HepG2 (cell line): ENCODE measurements around the gene KCNH6. TPM values are rescaled to one million over a fixed set of nuclear protein-coding genes. Genes with fewer than 3 reads are reported as not detected.

Source experiments
- DR1 ChIP-seq: sonication (generic); formaldehyde crosslinking; IDR thresholded peaks from 2 replicates; pipeline ENCODE4 v1.8.0; 2021; ENCODE audit warnings: mild to moderate bottlenecking, missing genetic modification reagents, inconsistent platforms
- FOXJ3 ChIP-seq: sonication (generic); formaldehyde crosslinking; IDR thresholded peaks from 2 replicates; pipeline ENCODE4 v1.4.0; 2020; ENCODE audit warnings: missing genetic modification reagents, mild to moderate bottlenecking, borderline replicate concordance
- FOXK2 ChIP-seq: fragments of 450-650 bp; IDR thresholded peaks from 2 replicates; pipeline ENCODE4 v1.6.1; 2016
- GLI4 ChIP-seq: sonication (generic); formaldehyde crosslinking; IDR thresholded peaks from 2 replicates; pipeline ENCODE4 v1.5.1; 2020; ENCODE audit warnings: missing genetic modification reagents, mild to moderate bottlenecking, moderate library complexity, borderline replicate concordance
- HNF4G ChIP-seq, 2 experiments: sonication (generic) in 1 of 2; formaldehyde crosslinking in 1 of 2; IDR thresholded peaks; 2 replicates each; pipeline versions ENCODE4 v1.4.0 to v1.6.1; 2011 to 2020; ENCODE audit warnings: borderline replicate concordance in 2 of 2, low read depth in 2 of 2, mild to moderate bottlenecking in 2 of 2, low read length in 1 of 2, missing genetic modification reagents in 1 of 2, moderate library complexity in 1 of 2
- LBX2 ChIP-seq: sonication (generic); formaldehyde crosslinking; IDR thresholded peaks from 2 replicates; pipeline ENCODE4 v1.5.0; 2020; ENCODE audit warnings: missing genetic modification reagents, mild to moderate bottlenecking, borderline replicate concordance
- MAFK ChIP-seq, 2 experiments: IDR thresholded peaks in 1 of 2; conservative IDR thresholded peaks in 1 of 2; 2 replicates each; pipeline ENCODE4 v1.6.1; 2011; ENCODE audit warnings: improper control_type of control experiment in 2 of 2, low read length in 2 of 2
- POLR2AphosphoS5 ChIP-seq: IDR thresholded peaks from 2 replicates; pipeline ENCODE4 v1.6.1; 2012; ENCODE audit warnings: low read depth, low read length
- RBFOX2 ChIP-seq: fragments of 200-400 bp; formaldehyde crosslinking; IDR thresholded peaks from 2 replicates; pipeline ENCODE4 v1.6.1; 2017; ENCODE audit warnings: low read depth, mild to moderate bottlenecking, low read length
- SALL2 ChIP-seq: sonication (generic); formaldehyde crosslinking; IDR thresholded peaks from 2 replicates; pipeline ENCODE4 v1.8.1; 2023; ENCODE audit warnings: mild to moderate bottlenecking, missing genetic modification reagents, inconsistent platforms
- SNAPC5 ChIP-seq: sonication (generic); formaldehyde crosslinking; IDR thresholded peaks from 2 replicates; pipeline ENCODE4 v1.8.1; 2023; ENCODE audit warnings: mild to moderate bottlenecking, missing genetic modification reagents, borderline replicate concordance
- YY1 ChIP-seq: IDR thresholded peaks from 2 replicates; pipeline ENCODE4 v1.6.1; 2011; ENCODE audit warnings: low read length, low read depth, moderate library complexity, mild to moderate bottlenecking; ENCODE audit not compliant: insufficient read depth, insufficient replicate concordance
- ZBTB26 ChIP-seq: IDR thresholded peaks from 2 replicates; pipeline ENCODE4 v1.6.1; 2016; ENCODE audit warnings: missing compliant biosample characterization, missing genetic modification reagents, borderline replicate concordance
- ZMYM2 ChIP-seq: sonication (generic); formaldehyde crosslinking; IDR thresholded peaks from 2 replicates; pipeline ENCODE4 v1.8.0; 2022; ENCODE audit warnings: mild to moderate bottlenecking, missing genetic modification reagents
- ZMYM4 ChIP-seq: sonication (generic); formaldehyde crosslinking; IDR thresholded peaks from 2 replicates; pipeline ENCODE4 v1.8.1; 2023; ENCODE audit warnings: mild to moderate bottlenecking, missing genetic modification reagents
- ZNF253 ChIP-seq: sonication (generic); formaldehyde crosslinking; IDR thresholded peaks from 2 replicates; pipeline ENCODE4 v1.8.0; 2022; ENCODE audit warnings: mild to moderate bottlenecking, missing genetic modification reagents, borderline replicate concordance
- ZNF609 ChIP-seq: sonication (generic); formaldehyde crosslinking; IDR thresholded peaks from 2 replicates; pipeline ENCODE4 v1.4.0; 2020; ENCODE audit warnings: mild to moderate bottlenecking, missing genetic modification reagents, borderline replicate concordance
- ZNF629 ChIP-seq: sonication (generic); formaldehyde crosslinking; conservative IDR thresholded peaks from 2 replicates; pipeline ENCODE4 v1.5.0; 2020; ENCODE audit warnings: missing genetic modification reagents
- ZUFSP ChIP-seq: sonication (generic); formaldehyde crosslinking; IDR thresholded peaks from 2 replicates; pipeline ENCODE4 v1.9.0; 2021; ENCODE audit warnings: missing genetic modification reagents, mild to moderate bottlenecking, borderline replicate concordance
- polyA plus RNA-seq, 8 experiments: library from polyadenylated mRNA; depleted of rRNA in 3 of 8; stranded (reverse) in 7 of 8; unstranded in 1 of 8; fragments of >200 nt; fragmentation: Illumina TruSeq in 4 of 8; extraction: Trizol in 4 of 8; gene quantifications; 2 replicates each; pipeline versions ENCODE4 v1.2.1 to v1.2.3, GENCODE V29; 2011 to 2016; ENCODE audit warnings: low read depth in 4 of 8, missing spikeins in 1 of 8, mixed read lengths in 1 of 8; ENCODE audit not compliant: insufficient read depth in 1 of 8
- total RNA-seq, 5 experiments: library from RNA; depleted of rRNA; stranded (reverse); fragments of >200 nt; fragmentation: Illumina TruSeq; extraction: Trizol; gene quantifications; 2 replicates each; pipeline ENCODE4 v1.2.3, GENCODE V29; 2016; ENCODE audit warnings: low read depth in 1 of 5

The KCNH6 gene
- total and polyA plus RNA-seq, 2 of the 13 experiments (the other 11 are each of a cell fraction or from before 2014, with no cell fraction given) = 0.05 to 0.18 TPM

- TF ChIP-seq HNF4G (IDR thresholded peaks at IDR 0.05; ENCODE audit: borderline replicate concordance, low read depth, low read length) (no peak), HNF4G (CRISPR knock-in tag; IDR thresholded peaks at IDR 0.05; ENCODE audit: borderline replicate concordance, low read depth) (no peak), MAFK (conservative IDR thresholded peaks at IDR 0.05 in 1 of 2, IDR thresholded peaks at IDR 0.05 in 1 of 2; ENCODE audit: low read length in 2 of 2) (no peak), ZBTB26 (CRISPR knock-in tag) (no peak), ZNF609 (CRISPR knock-in tag) (no peak), POLR2AphosphoS5 (no peak), ZUFSP (no peak), ZMYM2 (peak; percentile 70), SNAPC5 (CRISPR knock-in tag) (no peak), RBFOX2 (peak; percentile 53; the same call in 1 of the 2 replicates), ZNF629 (0 out of 2 replicates have a peak, but pooled peaks have one; percentile 1), SALL2 (CRISPR knock-in tag) (no peak), FOXJ3 (peak; percentile 2; the same call in 1 of the 2 replicates), ZNF253 (peak; percentile 76; the same call in 1 of the 2 replicates), GLI4 (CRISPR knock-in tag) (peak; percentile 5; the same call in 1 of the 2 replicates), DR1 (no peak), LBX2 (no peak), ZMYM4 (no peak; the same call in 1 of the 2 replicates), YY1 (no peak), FOXK2 (no peak)
These were observed 27.9 kb downstream of the KCNH6 start (continued) for GRCh38 chr17:63550817-63551639.
